Esophagus squamous epithelium (tissue), 4 donors: ENCODE measurements around the gene TMOD2.

Experiments
- CTCF ChIP-seq, 6 experiments: fragments of 450-650 bp in 4 of 6; fragments of 200-600 bp in 2 of 6; sonication (generic) in 2 of 6; IDR thresholded peaks; one replicate each; pipeline ENCODE4 v1.5.1; 2016 to 2019; ENCODE audit warnings: antibody characterized with exemption in 6 of 6, mild to moderate bottlenecking in 4 of 6, moderate library complexity in 4 of 6
- POLR2A ChIP-seq, 4 donors: fragments of 450-650 bp; IDR thresholded peaks; one replicate each; pipeline ENCODE4 v1.6.1; 2017; ENCODE audit warnings: antibody characterized with exemption in 4 of 4, mild to moderate bottlenecking in 4 of 4, moderate library complexity in 3 of 4

GRCh38 chr15:51848811-51849210 is 97.4 kb downstream of the TMOD2 start:
- TF ChIP-seq CTCF (IDR thresholded peaks at IDR 0.05) (no peak), POLR2A (IDR thresholded peaks at IDR 0.05) (no peak)
